GM12874 (cell line): ENCODE measurements around the gene TMEM117.

ENCODE experiments used
- TF ChIP-seq, protein P1 (sequence below): IDR thresholded peaks from 2 replicates; pipeline ENCODE4 v1.5.1; 2011; ENCODE audit warnings: low read depth, mild to moderate bottlenecking, control low read depth, low read length, moderate library complexity; ENCODE audit not compliant: insufficient read depth

TMEM117 gene

DNA sequence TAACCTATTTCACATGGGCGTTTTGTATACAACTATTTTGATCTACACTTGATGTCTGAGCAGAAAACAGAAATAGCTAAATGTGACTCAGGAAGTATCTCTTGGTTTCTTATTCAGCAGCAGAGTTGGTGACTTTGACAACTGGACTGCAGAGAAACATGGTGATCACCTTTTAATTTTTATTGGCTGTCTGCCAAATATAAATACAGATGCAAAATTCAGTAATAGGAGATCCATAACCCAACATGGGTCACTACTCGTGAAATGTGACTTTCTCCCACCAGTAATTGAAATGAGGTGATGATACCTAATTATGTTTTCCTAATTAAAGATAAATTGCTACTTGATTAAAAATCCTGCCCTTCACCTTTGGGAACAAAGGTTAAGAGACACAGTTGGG is 553.2 kb downstream of the TMEM117 start:
- TF ChIP-seq, protein P1, sequence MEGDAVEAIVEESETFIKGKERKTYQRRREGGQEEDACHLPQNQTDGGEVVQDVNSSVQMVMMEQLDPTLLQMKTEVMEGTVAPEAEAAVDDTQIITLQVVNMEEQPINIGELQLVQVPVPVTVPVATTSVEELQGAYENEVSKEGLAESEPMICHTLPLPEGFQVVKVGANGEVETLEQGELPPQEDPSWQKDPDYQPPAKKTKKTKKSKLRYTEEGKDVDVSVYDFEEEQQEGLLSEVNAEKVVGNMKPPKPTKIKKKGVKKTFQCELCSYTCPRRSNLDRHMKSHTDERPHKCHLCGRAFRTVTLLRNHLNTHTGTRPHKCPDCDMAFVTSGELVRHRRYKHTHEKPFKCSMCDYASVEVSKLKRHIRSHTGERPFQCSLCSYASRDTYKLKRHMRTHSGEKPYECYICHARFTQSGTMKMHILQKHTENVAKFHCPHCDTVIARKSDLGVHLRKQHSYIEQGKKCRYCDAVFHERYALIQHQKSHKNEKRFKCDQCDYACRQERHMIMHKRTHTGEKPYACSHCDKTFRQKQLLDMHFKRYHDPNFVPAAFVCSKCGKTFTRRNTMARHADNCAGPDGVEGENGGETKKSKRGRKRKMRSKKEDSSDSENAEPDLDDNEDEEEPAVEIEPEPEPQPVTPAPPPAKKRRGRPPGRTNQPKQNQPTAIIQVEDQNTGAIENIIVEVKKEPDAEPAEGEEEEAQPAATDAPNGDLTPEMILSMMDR = no peak

DNA sequence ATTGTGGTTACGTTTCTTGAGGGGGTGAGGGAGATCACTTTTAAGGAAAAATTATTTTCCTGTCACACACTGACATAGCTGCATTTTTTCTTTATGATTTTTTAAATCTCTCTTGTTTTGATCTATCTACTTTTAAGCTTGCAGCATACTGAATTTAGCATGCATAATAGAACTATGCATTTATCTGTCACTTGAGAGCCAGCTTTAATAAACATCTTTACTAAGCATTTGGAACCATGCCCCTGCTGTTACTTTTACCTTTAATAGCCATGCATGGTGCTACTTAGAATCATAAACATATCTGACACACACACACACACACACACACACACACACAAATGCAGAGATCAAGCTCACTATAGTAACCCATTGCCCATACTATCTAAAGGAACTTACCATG is 554.0 kb downstream of the TMEM117 start:
- TF ChIP-seq, protein P1 = no peak

GRCh38 chr12:44397631-44398030 is 561.8 kb downstream of the TMEM117 start:
- TF ChIP-seq, protein P1 = no peak

- TF ChIP-seq, protein P1 = no peak
Measured at GRCh38 chr12:44403185-44403584, 567.3 kb downstream of the TMEM117 start.

DNA sequence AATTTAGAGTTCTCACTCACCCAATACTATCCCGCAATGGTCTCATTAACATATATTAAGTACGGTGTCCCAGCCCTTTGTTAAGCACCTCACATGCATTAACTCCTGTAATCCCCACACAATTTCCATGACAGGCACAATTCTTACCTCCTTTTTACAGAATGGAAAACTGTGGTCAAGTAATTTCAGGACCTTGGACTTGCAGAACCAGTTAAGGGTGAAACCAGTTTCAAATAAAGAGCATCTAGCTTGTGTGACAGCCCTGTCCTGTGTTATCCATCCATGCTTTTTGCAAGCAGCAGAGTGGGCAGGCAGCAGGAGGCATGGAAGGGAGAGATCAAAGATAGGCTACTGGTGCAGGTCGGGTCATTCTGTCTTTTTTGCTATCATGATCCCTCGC is 569.4 kb downstream of the TMEM117 start:
- TF ChIP-seq, protein P1 = no peak

GRCh38 chr12:44422559-44422958 is 586.7 kb downstream of the TMEM117 start:
- TF ChIP-seq, protein P1 = no peak

GRCh38 chr12:44428825-44429224 is 592.9 kb downstream of the TMEM117 start:
- TF ChIP-seq, protein P1 = no peak

GRCh38 chr12:44431647-44432343 is 595.9 kb downstream of the TMEM117 start:
- TF ChIP-seq, protein P1 = no peak
